Skeletal muscle tissue (tissue), 4 donors: ENCODE data around the gene OBSCN. TPM values are rescaled to one million over a fixed set of nuclear protein-coding genes. Genes with fewer than 3 reads are reported as not detected.
A peak's percentile ranks its signal among the peaks of the same experiment; 100 is the strongest.

Experiments used
- H3K27ac ChIP-seq: one replicate; pipeline ENCODE4 v1.7.0; 2013; ENCODE audit warnings: mild to moderate bottlenecking, low read depth, low read length, inconsistent platforms
- H3K27me3 ChIP-seq, 3 donors: one replicate each; pipeline ENCODE4 v1.7.0; 2013; ENCODE audit warnings: low read length in 3 of 3; ENCODE audit not compliant: control insufficient read depth in 3 of 3, insufficient read depth in 3 of 3
- H3K36me3 ChIP-seq, 3 donors: one replicate each; pipeline ENCODE4 v1.7.0; 2013; ENCODE audit warnings: low read length in 3 of 3; ENCODE audit not compliant: control insufficient read depth in 3 of 3, insufficient read depth in 3 of 3
- H3K4me1 ChIP-seq, 3 donors: one replicate each; pipeline ENCODE4 v1.7.0; 2013; ENCODE audit warnings: low read length in 3 of 3, mild to moderate bottlenecking in 3 of 3; ENCODE audit not compliant: control insufficient read depth in 3 of 3, insufficient read depth in 3 of 3
- H3K4me3 ChIP-seq, 3 donors: one replicate each; pipeline ENCODE4 v1.7.0; 2013; ENCODE audit warnings: low read length in 3 of 3
- H3K9ac ChIP-seq, 3 donors: one replicate each; pipeline ENCODE4 v1.7.0; 2013; ENCODE audit warnings: low read length in 3 of 3, mild to moderate bottlenecking in 3 of 3, moderate library complexity in 2 of 3, low read depth in 1 of 3
- H3K9me3 ChIP-seq, 3 donors: one replicate each; pipeline ENCODE4 v1.7.0; 2013; ENCODE audit warnings: low read length in 3 of 3; ENCODE audit not compliant: control insufficient read depth in 3 of 3
- total RNA-seq: library from RNA; depleted of rRNA; stranded (reverse); fragments of >200 nt; gene quantifications from one replicate; pipeline ENCODE4 v1.2.3, GENCODE V29; 2014
- donor health status: Osteomylitis.

Gene OBSCN
- total RNA-seq, 1 donor from 2014 or later: 460 TPM

GRCh38 chr1:228411548-228412430, 203.9 kb downstream of the OBSCN start:
- no peak overlapping the region for H3K4me3 ChIP-seq
- peaks cover 20 to 26% (median 24%) of the 10 kb centered on the region in 3 donors for H3K27me3 ChIP-seq
- no peaks in the 10 kb centered on the region for H3K9me3 ChIP-seq
- H3K4me1 ChIP-seq: peaks cover 6 to 15% (median 15%) of the 10 kb centered on the region in 3 donors
- no peak overlapping the region for H3K27ac ChIP-seq
- H3K36me3 ChIP-seq: no peaks in the 10 kb centered on the region
- H3K9ac ChIP-seq: no peak overlapping the region

GRCh38 chr1:228413241-228414010, 205.6 kb downstream of the OBSCN start:
- peaks cover 34 to 37% (median 36%) of the 10 kb centered on the region in 3 donors for H3K27me3 ChIP-seq
- no peaks in the 10 kb centered on the region for H3K36me3 ChIP-seq
- no peak overlapping the region for H3K9ac ChIP-seq
- H3K27ac ChIP-seq: no peak overlapping the region
- H3K4me3 ChIP-seq: no peak overlapping the region
- peaks cover 6 to 10% (median 7%) of the 10 kb centered on the region in 3 donors for H3K4me1 ChIP-seq
- no peaks in the 10 kb centered on the region for H3K9me3 ChIP-seq

GRCh38 chr1:228414511-228415211, 206.8 kb downstream of the OBSCN start:
- H3K4me3 ChIP-seq: no peak overlapping the region
- no peaks in the 10 kb centered on the region for H3K36me3 ChIP-seq
- H3K4me1 ChIP-seq: peaks cover 6 to 10% (median 7%) of the 10 kb centered on the region in 3 donors
- H3K27me3 ChIP-seq: peaks cover 34 to 38% (median 36%) of the 10 kb centered on the region in 3 donors
- H3K27ac ChIP-seq: no peak overlapping the region
- H3K9ac ChIP-seq: no peak overlapping the region
- no peaks in the 10 kb centered on the region for H3K9me3 ChIP-seq

GRCh38 chr1:228415221-228415620, 207.4 kb downstream of the OBSCN start:
- Histone ChIP-seq H3K27ac (no peak overlapping the region), H3K4me3 (no peak overlapping the region), H3K27me3 (peaks cover 34 to 38% (median 36%) of the 10 kb centered on the region in 3 donors), H3K9ac (no peak overlapping the region), H3K9me3 (no peaks in the 10 kb centered on the region), H3K36me3 (no peaks in the 10 kb centered on the region), H3K4me1 (peaks cover 6 to 10% (median 7%) of the 10 kb centered on the region in 3 donors)

- H3K36me3 ChIP-seq: no peaks in the 10 kb centered on the region
- H3K9me3 ChIP-seq: no peaks in the 10 kb centered on the region
- no peak overlapping the region for H3K27ac ChIP-seq
- peaks cover 6 to 10% (median 7%) of the 10 kb centered on the region in 3 donors for H3K4me1 ChIP-seq
- peaks cover 36 to 38% (median 36%) of the 10 kb centered on the region in 3 donors for H3K27me3 ChIP-seq
- H3K4me3 ChIP-seq: peak overlapping the region; percentile 35 to 48 (median 36)
- H3K9ac ChIP-seq: peak overlapping the region in 2 of 3 donors; percentile 14 to 50
Observed at GRCh38 chr1:228415853-228416216, 208.0 kb downstream of the OBSCN start.

GRCh38 chr1:228416217-228416933, 208.5 kb downstream of the OBSCN start, which contains the start of gene TRIM17:
TRIM17 (minus strand) TSS chr1:228416861; CDS start chr1:228415072, 1,789 bp downstream.
- Histone ChIP-seq H3K27me3 (peaks cover 36 to 38% (median 37%) of the 10 kb centered on the region in 3 donors), H3K27ac (no peak within 1 kb of the TSS), H3K9me3 (no peaks in the 10 kb centered on the region), H3K36me3 (no peaks in the 10 kb centered on the region), H3K9ac (peak within 1 kb of the TSS in 2 of 3 donors; percentile 14 to 50), H3K4me1 (peaks cover 6 to 10% (median 7%) of the 10 kb centered on the region in 3 donors), H3K4me3 (peak within 1 kb of the TSS; percentile 35 to 48 (median 36))

- Histone ChIP-seq H3K4me1 (peaks cover 6 to 10% (median 7%) of the 10 kb centered on the region in 3 donors), H3K9me3 (no peaks in the 10 kb centered on the region), H3K27me3 (peaks cover 36 to 40% (median 37%) of the 10 kb centered on the region in 3 donors), H3K9ac (no peak overlapping the region), H3K36me3 (no peaks in the 10 kb centered on the region), H3K27ac (no peak overlapping the region), H3K4me3 (no peak overlapping the region)
Observed at GRCh38 chr1:228417061-228417460, 209.2 kb downstream of the OBSCN start.

GRCh38 chr1:228417483-228418203, 209.8 kb downstream of the OBSCN start:
- Histone ChIP-seq H3K27me3 (peaks cover 36 to 40% (median 37%) of the 10 kb centered on the region in 3 donors), H3K4me1 (peaks cover 6 to 10% (median 7%) of the 10 kb centered on the region in 3 donors), H3K9me3 (no peaks in the 10 kb centered on the region), H3K9ac (no peak overlapping the region), H3K4me3 (no peak overlapping the region), H3K27ac (no peak overlapping the region), H3K36me3 (no peaks in the 10 kb centered on the region)
